HEK293 (cell line): ENCODE results near the gene STK4.

Experiments
- CTCF ChIA-PET: fragments of 350-600 bp; formaldehyde crosslinking; extraction: SDS; loops from one replicate; lab custom pipeline; 2021; ENCODE audit warnings: antibody characterized with exemption; lab: Yijun Ruan, JAX
- POLR2A ChIA-PET: fragments of 300-600 bp; formaldehyde crosslinking; extraction: SDS; loops from one replicate; lab custom pipeline; 2020; ENCODE audit warnings: antibody characterized with exemption, inconsistent platforms; lab: Yijun Ruan, JAX
- H3K27ac ChIP-seq: fragments of 200-500 bp; sonication (Bioruptor generic); 2 replicates; pipeline ENCODE4 v1.5.1; 2014; ENCODE audit warnings: low read depth, low read length, control low read depth, inconsistent platforms; ENCODE audit errors: extremely low read depth
- H3K36me3 ChIP-seq, 2 experiments: fragments of 200-500 bp in 1 of 2; sonication (Bioruptor generic) in 1 of 2; 1 replicate in 1 of 2; 2 replicates in 1 of 2; pipeline ENCODE4 v1.5.1; 2014 to 2017; ENCODE audit warnings: inconsistent platforms in 2 of 2, low read length in 2 of 2; ENCODE audit not compliant: control insufficient read depth in 2 of 2, insufficient read depth in 1 of 2
- H3K4me1 ChIP-seq: fragments of 200-500 bp; sonication (Bioruptor generic); 2 replicates; pipeline ENCODE4 v1.5.1; 2014; ENCODE audit warnings: mild to moderate bottlenecking, low read length, inconsistent platforms; ENCODE audit not compliant: control insufficient read depth, insufficient read depth
- H3K4me3 ChIP-seq: 2 replicates; pipeline ENCODE4 v1.5.1; 2011; ENCODE audit warnings: low read depth, mild to moderate bottlenecking, control low read depth, low read length, moderate library complexity
- H3K9me3 ChIP-seq: fragments of 200-500 bp; sonication (Bioruptor generic); 2 replicates; pipeline ENCODE4 v1.5.1; 2014; ENCODE audit warnings: low read depth, low read length, inconsistent platforms; ENCODE audit not compliant: control insufficient read depth, insufficient read depth
- ELK4 ChIP-seq: IDR thresholded peaks from 2 replicates; pipeline ENCODE4 v1.6.1; 2011; ENCODE audit warnings: mild to moderate bottlenecking, low read depth, low read length, borderline replicate concordance
- INSM2 ChIP-seq: fragments of 450-650 bp; formaldehyde crosslinking; IDR thresholded peaks from 2 replicates; pipeline ENCODE4 v1.5.1; 2016; ENCODE audit warnings: missing biosample characterization, missing genetic modification characterization
- OVOL3 ChIP-seq: fragments of 450-650 bp; formaldehyde crosslinking; IDR thresholded peaks from 2 replicates; pipeline ENCODE4 v1.5.1; 2016; ENCODE audit warnings: missing biosample characterization, missing genetic modification characterization
- YY1 ChIP-seq: fragments of 450-650 bp; formaldehyde crosslinking; IDR thresholded peaks from 2 replicates; pipeline ENCODE4 v1.5.1; 2018; ENCODE audit warnings: missing biosample characterization, missing genetic modification characterization
- ZNF112 ChIP-seq: fragments of 450-650 bp; formaldehyde crosslinking; IDR thresholded peaks from 2 replicates; pipeline ENCODE4 v1.5.0; 2017; ENCODE audit warnings: missing biosample characterization, missing genetic modification characterization
- ZNF341 ChIP-seq: fragments of 450-650 bp; formaldehyde crosslinking; IDR thresholded peaks from 2 replicates; pipeline ENCODE4; 2016; ENCODE audit warnings: low read depth, missing biosample characterization, missing genetic modification characterization
- ZNF549 ChIP-seq: fragments of 450-650 bp; IDR thresholded peaks from 2 replicates; pipeline ENCODE4 v1.5.1; 2018; ENCODE audit warnings: missing biosample characterization, missing genetic modification characterization, mild to moderate bottlenecking, inconsistent platforms, moderate library complexity
- ZNF555 ChIP-seq: fragments of 450-650 bp; formaldehyde crosslinking; conservative IDR thresholded peaks from 2 replicates; pipeline ENCODE4 v1.5.1; 2017; ENCODE audit warnings: missing biosample characterization, mild to moderate bottlenecking, missing genetic modification characterization, inconsistent platforms
- ZNF580 ChIP-seq: fragments of 450-650 bp; formaldehyde crosslinking; IDR thresholded peaks from 2 replicates; pipeline ENCODE4 v1.5.1; 2016; ENCODE audit warnings: missing biosample characterization, missing genetic modification characterization
- ZNF692 ChIP-seq: fragments of 450-650 bp; formaldehyde crosslinking; IDR thresholded peaks from 2 replicates; pipeline ENCODE4 v1.5.1; 2016; ENCODE audit warnings: missing biosample characterization, missing genetic modification characterization
- TF ChIP-seq, protein P1 (sequence below): fragments of 450-650 bp; formaldehyde crosslinking; IDR thresholded peaks from 2 replicates; pipeline ENCODE4 v1.5.1; 2016; ENCODE audit warnings: missing biosample characterization, missing genetic modification characterization

The STK4 gene

DNA sequence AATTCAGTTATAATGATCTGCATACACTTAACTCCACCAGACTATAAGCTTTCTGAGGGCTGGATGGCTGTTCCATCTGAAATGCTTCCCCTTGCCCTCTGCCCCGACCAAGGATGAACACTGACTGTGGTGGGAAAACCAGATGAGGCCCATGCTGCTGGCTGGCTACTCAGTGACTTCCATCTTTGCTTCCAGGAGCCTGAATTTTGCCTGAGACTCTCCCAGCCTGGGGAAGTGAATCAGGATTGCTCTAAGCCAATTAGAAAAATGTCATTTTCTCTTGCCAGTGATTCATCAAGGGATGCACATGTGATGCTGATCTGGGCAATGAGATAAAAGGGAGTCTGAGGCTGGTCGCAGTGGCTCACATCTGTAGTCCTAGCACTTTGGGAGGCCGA, 4.4 kb upstream of the STK4 start:
- no peak overlapping the region for H3K4me3 ChIP-seq
- no peak overlapping the region for H3K27ac ChIP-seq
- peaks cover 0 to 5% of the 10 kb centered on the region in 2 experiments; a peak in 1 of 3 replicates for H3K36me3 ChIP-seq
- ChIA-PET POLR2A (no interaction called here), CTCF (no interaction called here)
- peaks cover 4% of the 10 kb centered on the region for H3K4me1 ChIP-seq
- no peaks in the 10 kb centered on the region for H3K9me3 ChIP-seq
- no peak for TF ChIP-seq ELK4
- TF ChIP-seq ZNF341 (tag by site-specific recombination): peak; percentile 70
- TF ChIP-seq, protein P1, sequence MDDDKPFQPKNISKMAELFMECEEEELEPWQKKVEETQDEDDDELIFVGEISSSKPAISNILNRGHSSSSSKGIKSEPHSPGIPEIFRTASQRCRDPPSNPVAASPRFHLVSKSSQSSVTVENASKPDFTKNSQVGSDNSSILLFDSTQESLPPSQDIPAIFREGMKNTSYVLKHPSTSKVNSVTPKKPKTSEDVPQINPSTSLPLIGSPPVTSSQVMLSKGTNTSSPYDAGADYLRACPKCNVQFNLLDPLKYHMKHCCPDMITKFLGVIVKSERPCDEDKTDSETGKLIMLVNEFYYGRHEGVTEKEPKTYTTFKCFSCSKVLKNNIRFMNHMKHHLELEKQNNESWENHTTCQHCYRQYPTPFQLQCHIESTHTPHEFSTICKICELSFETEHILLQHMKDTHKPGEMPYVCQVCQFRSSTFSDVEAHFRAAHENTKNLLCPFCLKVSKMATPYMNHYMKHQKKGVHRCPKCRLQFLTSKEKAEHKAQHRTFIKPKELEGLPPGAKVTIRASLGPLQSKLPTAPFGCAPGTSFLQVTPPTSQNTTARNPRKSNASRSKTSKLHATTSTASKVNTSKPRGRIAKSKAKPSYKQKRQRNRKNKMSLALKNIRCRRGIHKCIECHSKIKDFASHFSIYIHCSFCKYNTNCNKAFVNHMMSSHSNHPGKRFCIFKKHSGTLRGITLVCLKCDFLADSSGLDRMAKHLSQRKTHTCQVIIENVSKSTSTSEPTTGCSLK (tag by site-specific recombination): no peak
- TF ChIP-seq INSM2 (tag by site-specific recombination): no peak
- TF ChIP-seq ZNF112 (tag by site-specific recombination): no peak
- TF ChIP-seq, all 188 proteins: peak for 1

DNA sequence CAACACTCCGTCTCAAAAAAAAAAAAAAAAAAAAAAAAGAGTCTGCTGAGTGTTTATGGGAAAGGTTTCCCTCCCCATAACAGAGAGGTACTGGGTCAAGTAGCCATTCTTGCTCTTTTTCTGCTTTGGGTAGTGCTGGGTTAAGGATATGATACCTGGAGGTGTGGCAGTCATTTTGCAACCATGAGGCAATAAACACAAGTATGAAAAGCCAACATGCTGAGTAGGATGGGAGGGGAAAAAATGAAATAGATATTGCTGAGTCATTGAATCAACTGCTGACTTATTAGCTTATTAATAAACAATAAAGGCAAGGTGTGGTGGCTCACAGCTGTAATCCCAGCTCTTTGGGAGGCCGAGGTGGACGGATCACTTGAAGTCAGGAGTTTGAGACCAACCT, 3.8 kb upstream of the STK4 start:
- Histone ChIP-seq H3K4me3 (no peak overlapping the region), H3K27ac (no peak overlapping the region), H3K9me3 (no peaks in the 10 kb centered on the region), H3K4me1 (peaks cover 4% of the 10 kb centered on the region), H3K36me3 (peaks cover 0 to 5% of the 10 kb centered on the region in 2 experiments; a peak in 1 of 3 replicates)
- TF ChIP-seq ZNF580: peak; percentile 96
- TF ChIP-seq ZNF692: no peak
- TF ChIP-seq OVOL3 (tag by site-specific recombination): no peak
- ChIA-PET CTCF (interaction anchor here (0.7 kb wide), 1 partner anchor 133 kb away, joined by 3 read pairs; no protein-coding TSS in a partner anchor), POLR2A (no interaction called here)

DNA sequence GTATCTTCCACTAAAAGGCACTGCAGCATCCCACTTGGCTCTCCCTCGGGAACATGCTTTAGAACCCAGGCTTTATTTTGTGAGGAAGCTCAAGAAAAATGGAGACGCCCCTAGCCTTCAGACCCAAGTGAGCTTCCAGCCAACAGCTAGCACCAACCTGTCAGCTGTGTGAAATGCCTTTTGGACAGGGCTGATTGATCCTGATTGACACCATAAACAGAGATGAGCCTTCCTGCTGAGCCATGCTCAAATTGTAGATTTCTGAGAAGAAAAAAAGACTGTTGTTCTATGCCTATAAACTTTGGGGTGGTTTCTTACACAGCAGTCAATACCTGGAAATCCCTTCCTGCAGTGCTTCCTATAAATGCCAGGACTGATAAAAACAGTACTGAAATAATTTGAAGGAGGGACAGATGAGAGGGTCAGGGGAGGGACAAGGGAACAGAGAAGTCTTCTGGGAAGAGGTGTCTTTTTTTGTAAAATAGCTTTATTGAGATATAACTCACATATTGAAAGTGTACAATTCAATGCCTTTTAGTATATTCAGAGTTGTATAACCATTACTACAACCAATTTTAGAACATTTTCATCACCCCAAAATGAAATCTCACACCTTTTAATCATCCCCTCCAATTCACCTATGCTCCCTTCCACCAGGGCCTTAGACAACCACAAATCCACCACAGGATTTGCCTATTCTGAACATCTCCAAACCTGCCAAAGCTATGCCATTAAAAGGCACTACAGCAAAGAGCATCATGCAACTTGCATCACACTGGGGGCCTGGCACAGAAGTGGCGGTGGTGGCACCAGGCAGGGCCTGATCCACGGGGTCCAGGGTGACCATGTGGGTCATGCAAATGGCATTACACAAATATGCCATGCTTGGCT, 2.7 kb upstream of the STK4 start:
- Histone ChIP-seq H3K4me1 (peaks cover 5% of the 10 kb centered on the region), H3K4me3 (no peak overlapping the region), H3K36me3 (peaks cover 0 to under 1% of the 10 kb centered on the region in 2 experiments; a peak in 1 of 3 replicates), H3K27ac (no peak overlapping the region), H3K9me3 (no peaks in the 10 kb centered on the region)
- TF ChIP-seq ZNF549 (tag by site-specific recombination): no peak
- TF ChIP-seq YY1 (tag by site-specific recombination): no peak
- TF ChIP-seq ZNF555 (tag by site-specific recombination): no peak
- POLR2A ChIA-PET: no interaction called here
- CTCF ChIA-PET: no interaction called here
